Neutrophil (primary cell): ENCODE results near the gene GTF2A2.
A peak's percentile ranks its signal among the peaks of the same experiment; 100 is the strongest.
"Not testable (repeated sequence)": the region's sequence is repeated elsewhere in the genome, so short reads cannot be mapped to it uniquely, and the experiment has no call there.

ENCODE experiments used
- H3K27ac ChIP-seq: fragments of 200-600 bp; sonication (generic); 2 replicates; pipeline ENCODE4 v1.5.1; 2016; ENCODE audit warnings: mild to moderate bottlenecking, moderate library complexity
- H3K27me3 ChIP-seq: fragments of 200-600 bp; sonication (generic); 2 replicates; pipeline ENCODE4 v1.6.0; 2016; ENCODE audit warnings: mild to moderate bottlenecking
- H3K36me3 ChIP-seq: fragments of 200-600 bp; sonication (generic); 2 replicates; pipeline ENCODE4 v1.5.1; 2017
- H3K4me1 ChIP-seq, 2 experiments: fragments of 200-600 bp in 1 of 2; sonication (generic) in 1 of 2; 1 replicate in 1 of 2; 2 replicates in 1 of 2; pipeline versions ENCODE4 v1.5.1 to v1.6.1; 2013 to 2016; ENCODE audit warnings: low read depth in 1 of 2, low read length in 1 of 2, mild to moderate bottlenecking in 1 of 2, moderate library complexity in 1 of 2; ENCODE audit not compliant: control insufficient read depth in 1 of 2, insufficient read depth in 1 of 2
- H3K4me3 ChIP-seq, 2 experiments: fragments of 200-600 bp in 1 of 2; sonication (generic) in 1 of 2; 1 replicate in 1 of 2; 2 replicates in 1 of 2; pipeline ENCODE4 v1.5.1; 2013 to 2016; ENCODE audit warnings: low read depth in 1 of 2, low read length in 1 of 2, mild to moderate bottlenecking in 1 of 2, moderate library complexity in 1 of 2
- H3K9me3 ChIP-seq: fragments of 200-600 bp; sonication (generic); 2 replicates; pipeline ENCODE4 v1.5.1; 2016
- CTCF ChIP-seq: fragments of 200-600 bp; sonication (generic); IDR thresholded peaks from 2 replicates; pipeline ENCODE4 v1.5.1; 2016; ENCODE audit warnings: antibody characterized with exemption

The GTF2A2 gene

GRCh38 chr15:59656897-59657634 lies at the start of gene GTF2A2:
GTF2A2 (minus strand) TSS chr15:59657515; CDS start chr15:59652277, 5,238 bp downstream.
- H3K27me3 ChIP-seq: no peaks in the 10 kb centered on the region
- peak within 1 kb of the TSS; percentile 77 to 95 for H3K4me3 ChIP-seq
- peaks cover 17 to 20% of the 10 kb centered on the region in 2 experiments for H3K4me1 ChIP-seq
- peak within 1 kb of the TSS; percentile 92 for H3K27ac ChIP-seq
- H3K9me3 ChIP-seq: no peaks in the 10 kb centered on the region
- no peak for TF ChIP-seq CTCF
- peaks cover 29% of the 10 kb centered on the region for H3K36me3 ChIP-seq

- H3K27me3 ChIP-seq: peaks cover 3% of the 10 kb centered on the region
- no peaks in the 10 kb centered on the region for H3K4me1 ChIP-seq
- no peak overlapping the region for H3K4me3 ChIP-seq
- no peaks in the 10 kb centered on the region for H3K36me3 ChIP-seq
- H3K27ac ChIP-seq: no peak overlapping the region
- TF ChIP-seq CTCF: no peak
- no peaks in the 10 kb centered on the region for H3K9me3 ChIP-seq
Observed at GRCh38 chr15:59703979-59704796, 46.9 kb upstream of the GTF2A2 start.

- Histone ChIP-seq H3K9me3 (no peaks in the 10 kb centered on the region), H3K4me3 (no peak overlapping the region), H3K27ac (no peak overlapping the region), H3K4me1 (no peaks in the 10 kb centered on the region), H3K36me3 (no peaks in the 10 kb centered on the region), H3K27me3 (peaks cover 3% of the 10 kb centered on the region)
- TF ChIP-seq CTCF: no peak
Observed at GRCh38 chr15:59702351-59702750, 45.0 kb upstream of the GTF2A2 start.

GRCh38 chr15:59701880-59702279 lies 44.6 kb upstream of the GTF2A2 start:
- Histone ChIP-seq H3K27ac (no peak overlapping the region), H3K4me3 (no peak overlapping the region), H3K27me3 (peaks cover 3% of the 10 kb centered on the region), H3K9me3 (no peaks in the 10 kb centered on the region), H3K4me1 (no peaks in the 10 kb centered on the region), H3K36me3 (no peaks in the 10 kb centered on the region)
- no peak for TF ChIP-seq CTCF

GRCh38 chr15:59699810-59700431 lies 42.6 kb upstream of the GTF2A2 start:
- no peaks in the 10 kb centered on the region for H3K36me3 ChIP-seq
- no peak overlapping the region for H3K4me3 ChIP-seq
- TF ChIP-seq CTCF: no peak
- H3K4me1 ChIP-seq: no peaks in the 10 kb centered on the region
- no peaks in the 10 kb centered on the region for H3K9me3 ChIP-seq
- H3K27me3 ChIP-seq: peaks cover 3% of the 10 kb centered on the region
- H3K27ac ChIP-seq: no peak overlapping the region

GRCh38 chr15:59698065-59698464 lies 40.8 kb upstream of the GTF2A2 start:
- not testable (repeated sequence) for H3K27ac ChIP-seq, H3K36me3 ChIP-seq, H3K4me1 ChIP-seq, H3K4me3 ChIP-seq, H3K9me3 ChIP-seq, H3K27me3 ChIP-seq
